Right lobe of liver (tissue), 6 donors: ENCODE results near the gene ANKRD55. TPM values are rescaled to one million over a fixed set of nuclear protein-coding genes. Genes with fewer than 3 reads are reported as not detected.

Source experiments
- ATAC-seq, 4 donors: fragments of 200-7000 bp; cut with Tn5 transposase; one replicate each; pipeline ENCODE4 v1.9.1; 2020; ENCODE audit warnings: mild to moderate bottlenecking in 4 of 4, moderate library complexity in 4 of 4
- DNase-seq, 3 donors: peaks; one replicate each; pipeline ENCODE4 v3.0.0-alpha.2; 2020
- H3K27ac ChIP-seq, 3 donors: fragments of 200-600 bp; one replicate each; pipeline ENCODE4 v1.8.0; 2022
- H3K27me3 ChIP-seq, 2 donors: fragments of 200-600 bp; one replicate each; pipeline ENCODE4 v1.8.0; 2022
- H3K36me3 ChIP-seq, 4 donors: fragments of 200-600 bp; sonication (generic) in 1 of 4; one replicate each; pipeline versions ENCODE4 v1.5.1 to v1.8.0; 2017 to 2022; ENCODE audit warnings: control low read depth in 1 of 4
- H3K4me1 ChIP-seq, 4 donors: fragments of 200-600 bp; sonication (generic) in 1 of 4; one replicate each; pipeline versions ENCODE4 v1.5.1 to v1.8.0; 2017 to 2022; ENCODE audit warnings: control low read depth in 1 of 4
- H3K4me3 ChIP-seq, 3 donors: fragments of 200-600 bp; one replicate each; pipeline ENCODE4 v1.8.0; 2022
- H3K9me3 ChIP-seq, 4 donors: fragments of 200-600 bp; sonication (generic) in 1 of 4; one replicate each; pipeline versions ENCODE4 v1.5.1 to v1.8.0; 2017 to 2022; ENCODE audit warnings: control low read depth in 1 of 4
- POLR2A ChIP-seq: fragments of 450-650 bp; IDR thresholded peaks from one replicate; pipeline ENCODE4 v1.6.1; 2017; ENCODE audit warnings: antibody characterized with exemption, mild to moderate bottlenecking
- WGBS: methylation state at CpG from one replicate; pipeline ENCODE4 v1.1.6; 2018; ENCODE audit warnings: low coverage, low lambda C conversion rate; ENCODE audit not compliant: insufficient coverage; ENCODE audit errors: missing lambda C conversion rate; 5-methylcytosine and 5-hydroxymethylcytosine counted together
- intact Hi-C, 2 donors: fragments of 100-400 bp; cut with DNase I; formaldehyde crosslinking; loops; one replicate each; pipeline versions ENCODE4 v1.11.2 to v1.14.1; 2022
- total RNA-seq, 6 experiments: library from RNA; depleted of rRNA in 2 of 6; stranded (reverse); fragments of >200 nt in 2 of 6; fragmentation: NEBNext Ultra II Directional in 3 of 6; extraction: Animal tissue kit (Norgen Biotek cat#: 25700) in 3 of 6; gene quantifications; one replicate each; pipeline versions ENCODE4 v1.1.0 to v1.2.4, GENCODE V29; 2016 to 2023
- TF ChIP-seq, protein P1 (sequence below), 4 donors: fragments of 200-600 bp in 3 of 4; fragments of 450-650 bp in 1 of 4; IDR thresholded peaks; one replicate each; pipeline versions ENCODE4 v1.5.1 to v1.8.0; 2016 to 2022; ENCODE audit warnings: antibody characterized with exemption in 4 of 4, mild to moderate bottlenecking in 2 of 4
- donor health status: DM: no; HTN: yes; CAD: no.
- donor health status: DM: no; HTN: no; CAD: no.
- donor health status: DM: no; HTN: no; CAD: no.
- donor health status: DM: no; HTN: yes; CAD: no.
- donor health status: DM: no; HTN: yes; CAD: no.

ANKRD55 gene
- total RNA-seq, 6 experiments from 2014 or later: 0.68 to 2.2 (median 1.2) TPM

DNA sequence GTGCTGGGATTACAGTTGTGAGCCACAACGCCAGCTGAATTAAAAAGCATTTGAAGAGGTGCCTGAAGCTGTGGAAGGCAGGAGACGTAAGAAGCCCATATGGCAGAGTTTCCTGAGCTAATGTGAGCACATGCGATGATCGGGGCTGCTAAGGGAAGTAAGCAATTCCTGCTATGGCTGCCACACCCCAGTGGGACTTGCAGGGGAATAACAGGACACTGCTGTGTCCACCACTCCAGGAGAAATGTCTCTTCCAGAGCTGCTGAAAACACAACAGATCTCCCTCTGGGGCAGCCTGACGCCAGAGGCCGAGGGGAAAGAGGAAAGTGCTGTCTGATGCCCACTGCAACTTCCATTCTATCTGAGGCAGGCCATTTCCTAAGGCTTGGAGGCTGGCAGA is 46.2 kb upstream of the ANKRD55 start:
- no peak overlapping the region for H3K27ac ChIP-seq
- TF ChIP-seq, protein P1, sequence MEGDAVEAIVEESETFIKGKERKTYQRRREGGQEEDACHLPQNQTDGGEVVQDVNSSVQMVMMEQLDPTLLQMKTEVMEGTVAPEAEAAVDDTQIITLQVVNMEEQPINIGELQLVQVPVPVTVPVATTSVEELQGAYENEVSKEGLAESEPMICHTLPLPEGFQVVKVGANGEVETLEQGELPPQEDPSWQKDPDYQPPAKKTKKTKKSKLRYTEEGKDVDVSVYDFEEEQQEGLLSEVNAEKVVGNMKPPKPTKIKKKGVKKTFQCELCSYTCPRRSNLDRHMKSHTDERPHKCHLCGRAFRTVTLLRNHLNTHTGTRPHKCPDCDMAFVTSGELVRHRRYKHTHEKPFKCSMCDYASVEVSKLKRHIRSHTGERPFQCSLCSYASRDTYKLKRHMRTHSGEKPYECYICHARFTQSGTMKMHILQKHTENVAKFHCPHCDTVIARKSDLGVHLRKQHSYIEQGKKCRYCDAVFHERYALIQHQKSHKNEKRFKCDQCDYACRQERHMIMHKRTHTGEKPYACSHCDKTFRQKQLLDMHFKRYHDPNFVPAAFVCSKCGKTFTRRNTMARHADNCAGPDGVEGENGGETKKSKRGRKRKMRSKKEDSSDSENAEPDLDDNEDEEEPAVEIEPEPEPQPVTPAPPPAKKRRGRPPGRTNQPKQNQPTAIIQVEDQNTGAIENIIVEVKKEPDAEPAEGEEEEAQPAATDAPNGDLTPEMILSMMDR (IDR thresholded peaks at IDR 0.05): no peak
- TF ChIP-seq POLR2A: no peak
- H3K4me3 ChIP-seq: no peak overlapping the region
- no peaks in the 10 kb centered on the region for H3K9me3 ChIP-seq
- no peak for DNase-seq
- no peaks in the 10 kb centered on the region for H3K36me3 ChIP-seq
- ATAC-seq: no peak
- intact Hi-C loops: loop anchor here in 1 of 2 donors (10.0 kb wide), 1 partner anchor 556 kb away; no protein-coding TSS in a partner anchor
- no peaks in the 10 kb centered on the region for H3K4me1 ChIP-seq
- WGBS: 70% methylated on average over 4 of the region's 6 CpGs
- H3K27me3 ChIP-seq: no peaks in the 10 kb centered on the region

DNA sequence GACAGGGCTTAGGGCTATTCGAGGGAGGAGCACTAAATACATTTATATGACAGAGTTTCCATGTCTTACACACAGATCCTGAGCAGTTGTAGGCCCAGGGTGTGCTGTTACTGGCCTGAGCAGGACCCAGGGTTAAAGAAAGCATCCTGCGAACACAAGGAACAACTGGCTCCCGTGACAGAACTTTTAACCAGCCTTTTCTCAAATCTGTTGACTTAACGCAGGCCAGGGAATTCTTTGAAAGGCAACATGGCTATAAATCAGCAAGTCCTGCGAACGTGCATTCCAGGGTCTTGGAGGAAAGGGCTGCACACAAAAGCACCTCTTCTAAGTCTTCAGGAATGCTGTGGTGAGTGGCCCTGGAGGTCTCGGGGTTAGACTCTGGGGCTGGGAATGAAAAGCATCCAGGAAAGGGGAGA is 45.2 kb upstream of the ANKRD55 start:
- Histone ChIP-seq H3K27me3 (no peaks in the 10 kb centered on the region), H3K36me3 (no peaks in the 10 kb centered on the region), H3K4me1 (no peaks in the 10 kb centered on the region), H3K27ac (no peak overlapping the region), H3K9me3 (no peaks in the 10 kb centered on the region), H3K4me3 (no peak overlapping the region)
- ATAC-seq (no peak), DNase-seq (no peak)
- TF ChIP-seq POLR2A: no peak
- TF ChIP-seq, protein P1 (IDR thresholded peaks at IDR 0.05): no peak
- WGBS: 79% methylated on average over 6 of the region's 7 CpGs
- intact Hi-C loops: loop anchor here in 1 of 2 donors (10.0 kb wide), 1 partner anchor 556 kb away; no protein-coding TSS in a partner anchor

DNA sequence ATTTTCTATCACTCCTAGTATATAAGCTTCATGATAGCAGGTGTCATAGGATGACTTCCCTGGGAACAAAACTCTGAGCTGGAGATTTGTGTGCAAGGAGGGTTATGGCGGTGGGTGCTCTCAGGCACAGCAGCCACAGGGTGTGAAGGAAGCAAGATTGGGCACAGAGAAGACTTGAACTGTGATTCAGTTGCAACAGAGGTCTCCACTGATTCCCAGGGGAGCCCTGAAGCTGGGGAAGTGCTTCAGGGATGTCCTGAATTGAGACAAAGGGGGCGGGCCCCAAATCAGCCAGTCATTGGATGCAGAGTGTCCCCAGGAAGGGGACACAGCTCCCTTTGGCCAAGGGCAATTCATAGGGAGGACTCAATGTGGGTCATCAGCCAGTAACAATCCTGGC is 44.4 kb upstream of the ANKRD55 start:
- WGBS: 90% methylated on average over 1 of the region's 2 CpGs
- H3K4me3 ChIP-seq: no peak overlapping the region
- no peak for DNase-seq

DNA sequence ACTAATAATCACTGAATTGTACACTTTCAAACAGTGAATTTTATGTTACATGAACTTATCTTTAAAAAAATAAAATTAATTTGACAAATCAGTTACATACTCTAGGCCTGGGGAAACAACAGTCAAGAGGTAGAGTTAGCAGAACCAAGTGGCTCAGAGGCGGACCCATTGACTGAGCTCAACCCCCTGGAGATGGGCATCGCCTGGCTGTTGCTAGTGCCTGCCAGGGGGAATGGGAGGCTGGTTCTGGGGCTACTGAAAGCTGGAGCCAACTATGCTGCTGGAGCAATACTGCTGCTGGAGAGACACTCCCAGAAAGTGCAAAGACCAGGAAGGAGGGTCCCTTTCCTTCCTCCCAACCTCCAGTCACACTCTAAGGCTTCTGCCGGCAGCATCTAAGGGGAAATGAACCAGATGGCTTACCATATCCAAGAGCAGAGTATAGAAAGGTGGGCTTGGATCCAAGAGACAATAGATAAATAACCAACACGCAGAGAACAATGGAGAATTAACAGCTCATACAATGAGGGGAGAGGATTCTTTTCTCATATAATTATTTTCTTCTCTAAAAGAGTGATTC is 40.3 kb upstream of the ANKRD55 start:
- intact Hi-C loops: loop anchor here in 1 of 2 donors (10.0 kb wide), 1 partner anchor 561 kb away; no protein-coding TSS in a partner anchor
- Histone ChIP-seq H3K27ac (no peak overlapping the region), H3K27me3 (no peaks in the 10 kb centered on the region), H3K4me1 (no peaks in the 10 kb centered on the region), H3K36me3 (no peaks in the 10 kb centered on the region), H3K4me3 (no peak overlapping the region), H3K9me3 (no peaks in the 10 kb centered on the region)
- ATAC-seq: no peak
- no peak for DNase-seq
- WGBS: 66% methylated on average over 4 of the region's 4 CpGs
- TF ChIP-seq, protein P1 (IDR thresholded peaks at IDR 0.05): no peak
- no peak for TF ChIP-seq POLR2A

More for the DNA sequence above, 44.4 kb upstream of the ANKRD55 start:
- ATAC-seq: no peak
- H3K9me3 ChIP-seq: no peaks in the 10 kb centered on the region
- H3K27me3 ChIP-seq: no peaks in the 10 kb centered on the region
- no peaks in the 10 kb centered on the region for H3K4me1 ChIP-seq
- no peak overlapping the region for H3K27ac ChIP-seq
- no peaks in the 10 kb centered on the region for H3K36me3 ChIP-seq
- intact Hi-C loops: loop anchor here in 1 of 2 donors (10.0 kb wide), 1 partner anchor 557 kb away; no protein-coding TSS in a partner anchor
- TF ChIP-seq POLR2A: no peak
- TF ChIP-seq, protein P1 (IDR thresholded peaks at IDR 0.05): no peak
